Endothelial cell of umbilical vein (primary cell): Measurements from ENCODE around the gene UVSSA. TPM values are rescaled to one million over a fixed set of nuclear protein-coding genes. Genes with fewer than 3 reads are reported as not detected.

Experiments used
- BruUV-seq: library from RNA; stranded (reverse); fragments of 400-500 nt; replicated peaks from 2 replicates; lab custom pipeline; 2021; lab: Mats Ljungman, UMichigan
- CTCF ChIA-PET: fragments of 300-600, 350-600 bp; sonication (Branson Sonifier 250); formaldehyde crosslinking; loops from one replicate; lab custom pipeline; 2021; ENCODE audit warnings: antibody characterized with exemption, inconsistent platforms; lab: Charles Lee
- POLR2A ChIA-PET: fragments of 300-600, 350-600 bp; sonication (Branson Sonifier 250); formaldehyde crosslinking; loops from one replicate; lab custom pipeline; 2021; ENCODE audit warnings: antibody characterized with exemption, inconsistent platforms; lab: Charles Lee
- DNase-seq: peaks from one replicate; pipeline ENCODE4 v3.0.0-alpha.2; 2011; ENCODE audit warnings: low read depth, low spot score
- FAIRE-seq: peaks from 2 replicates; lab custom pipeline; 2011; peaks lifted over from hg19 to GRCh38; lab: Jason Lieb, UNC
- H2AFZ ChIP-seq: 2 replicates; pipeline ENCODE4 v1.6.0; 2012; ENCODE audit warnings: low read depth, low read length, control low read depth, inconsistent platforms
- H3K27ac ChIP-seq: 2 replicates; pipeline ENCODE4 v1.5.1; 2011; ENCODE audit warnings: low read depth, mild to moderate bottlenecking, control low read depth, low read length, moderate library complexity; ENCODE audit not compliant: insufficient read depth
- H3K27me3 ChIP-seq, 2 experiments: 2 replicates each; pipeline versions ENCODE4 v1.6.0 to v1.6.1; 2011; ENCODE audit warnings: low read length in 2 of 2, mixed read lengths in 1 of 2; ENCODE audit not compliant: control insufficient read depth in 2 of 2, insufficient read depth in 2 of 2
- H3K36me3 ChIP-seq, 2 experiments: 2 replicates in 1 of 2; 3 replicates in 1 of 2; pipeline ENCODE4 v1.5.1; 2011; ENCODE audit warnings: low read length in 2 of 2, mild to moderate bottlenecking in 1 of 2, moderate library complexity in 1 of 2; ENCODE audit not compliant: control insufficient read depth in 2 of 2, insufficient read depth in 2 of 2; ENCODE audit errors: extremely low read depth in 1 of 2
- H3K4me1 ChIP-seq: 3 replicates; pipeline ENCODE4 v1.5.1; 2011; ENCODE audit warnings: mild to moderate bottlenecking, low read length; ENCODE audit not compliant: control insufficient read depth, insufficient read depth; ENCODE audit errors: extremely low read depth
- H3K4me2 ChIP-seq: 2 replicates; pipeline ENCODE4 v1.6.1; 2011; ENCODE audit warnings: low read length, control low read depth, mixed read lengths; ENCODE audit not compliant: insufficient read depth
- H3K4me3 ChIP-seq, 3 experiments: fragments of 200-600 bp in 1 of 3; sonication (generic), shearing (Covaris generic) in 1 of 3; replicated peaks in 1 of 3; 2 replicates each; pipeline ENCODE4 v1.5.1; 2011 to 2016; ENCODE audit warnings: control low read depth in 3 of 3, low read length in 3 of 3, mild to moderate bottlenecking in 2 of 3, inconsistent platforms in 1 of 3, low read depth in 1 of 3, moderate library complexity in 1 of 3; ENCODE audit not compliant: insufficient read depth in 1 of 3
- H3K79me2 ChIP-seq: 2 replicates; pipeline ENCODE4 v1.6.0; 2012; ENCODE audit warnings: low read length, inconsistent platforms; ENCODE audit not compliant: control insufficient read depth, insufficient read depth
- H3K9ac ChIP-seq: replicated peaks from 2 replicates; pipeline ENCODE3; 2011; ENCODE audit warnings: low read length, control low read depth; ENCODE audit not compliant: insufficient read depth; ENCODE audit errors: extremely low read depth
- H3K9me1 ChIP-seq: replicated peaks from 3 replicates; pipeline ENCODE4 v1.6.0; 2011; ENCODE audit warnings: mild to moderate bottlenecking, low read length; ENCODE audit not compliant: control insufficient read depth, insufficient read depth; ENCODE audit errors: extremely low read depth
- H3K9me3 ChIP-seq: replicated peaks from 2 replicates; pipeline ENCODE4 v1.5.1; 2012; ENCODE audit warnings: low read length, inconsistent platforms; ENCODE audit not compliant: control insufficient read depth, insufficient read depth
- H4K20me1 ChIP-seq: replicated peaks from 2 replicates; pipeline ENCODE3; 2011; ENCODE audit warnings: mild to moderate bottlenecking, low read length; ENCODE audit not compliant: control insufficient read depth, insufficient read depth; ENCODE audit errors: extremely low read depth
- EZH2 ChIP-seq: IDR thresholded peaks from 2 replicates; pipeline ENCODE4 v1.6.1; 2012; ENCODE audit warnings: borderline replicate concordance, low read depth, mild to moderate bottlenecking, moderate library complexity, low read length, inconsistent platforms; ENCODE audit not compliant: severe bottlenecking
- FOS ChIP-seq: IDR thresholded peaks from 2 replicates; pipeline ENCODE4 v1.6.1; 2011; ENCODE audit warnings: mild to moderate bottlenecking, low read length, moderate library complexity, borderline replicate concordance; ENCODE audit not compliant: insufficient read depth
- GATA2 ChIP-seq: IDR thresholded peaks from 2 replicates; pipeline ENCODE4 v1.7.0; 2011; ENCODE audit warnings: low read depth, mild to moderate bottlenecking, moderate library complexity, mixed read lengths, low read length; ENCODE audit not compliant: insufficient read length, insufficient read depth
- JUN ChIP-seq: IDR thresholded peaks from 2 replicates; pipeline ENCODE4 v1.6.1; 2011; ENCODE audit warnings: borderline replicate concordance, low read depth; ENCODE audit not compliant: insufficient read length, insufficient read depth
- MYC ChIP-seq: IDR thresholded peaks from one replicate; pipeline ENCODE4 v1.6.1; 2011; ENCODE audit warnings: mild to moderate bottlenecking, low read depth, low read length
- POLR2A ChIP-seq: IDR thresholded peaks from 2 replicates; pipeline ENCODE4 v1.6.1; 2012; ENCODE audit warnings: low read depth, mild to moderate bottlenecking, control low read depth, low read length
- POLR2AphosphoS5 ChIP-seq: IDR thresholded peaks from 2 replicates; pipeline ENCODE4 v1.6.1; 2012; ENCODE audit warnings: low read depth, mild to moderate bottlenecking, control low read depth, low read length, moderate library complexity; ENCODE audit not compliant: insufficient read depth
- dilution Hi-C: fragments of 300-500 bp; cut with MboI; formaldehyde crosslinking; loops from one replicate; pipeline ENCODE4 v1.15.0; 2019; ENCODE audit warnings: low sequenced_read_pairs; ENCODE audit not compliant: extremely low pct_ligation_motif_present
- intact Hi-C: fragments of 100-400 bp; cut with micrococcal nuclease; formaldehyde crosslinking; loops from one replicate; pipeline ENCODE4 v1.10.0; 2022
- polyA plus RNA-seq, 4 experiments: library from polyadenylated mRNA; depleted of rRNA in 3 of 4; stranded (reverse) in 3 of 4; unstranded in 1 of 4; fragments of >200 nt; gene quantifications; 2 replicates each; pipeline versions ENCODE4 v1.2.1 to v1.2.3, GENCODE V29; 2011 to 2012; ENCODE audit warnings: missing spikeins in 1 of 4
- total RNA-seq: library from RNA; stranded (reverse); gene quantifications from 2 replicates; pipeline ENCODE4 v1.2.3, GENCODE V29; 2021
- TF ChIP-seq, protein P1 (sequence below), 2 donors: IDR thresholded peaks; 1 replicate in 1 of 2; 2 replicates in 1 of 2; pipeline ENCODE4 v1.5.1; 2011; ENCODE audit warnings: low read length in 2 of 2, mild to moderate bottlenecking in 2 of 2, moderate library complexity in 2 of 2, control low read depth in 1 of 2, inconsistent platforms in 1 of 2, low read depth in 1 of 2; ENCODE audit not compliant: insufficient read depth in 1 of 2; ENCODE audit errors: extremely low read depth in 1 of 2
- TF ChIP-seq, protein P2 (sequence below): IDR thresholded peaks from 2 replicates; pipeline ENCODE4 v1.6.1; 2011; ENCODE audit not compliant: insufficient read depth, insufficient read length

The UVSSA gene
- total and polyA plus RNA-seq, 2 donors (not counting 3 experiments of a cell fraction or from before 2014, with no cell fraction given): 7.1 to 14.9 TPM

DNA sequence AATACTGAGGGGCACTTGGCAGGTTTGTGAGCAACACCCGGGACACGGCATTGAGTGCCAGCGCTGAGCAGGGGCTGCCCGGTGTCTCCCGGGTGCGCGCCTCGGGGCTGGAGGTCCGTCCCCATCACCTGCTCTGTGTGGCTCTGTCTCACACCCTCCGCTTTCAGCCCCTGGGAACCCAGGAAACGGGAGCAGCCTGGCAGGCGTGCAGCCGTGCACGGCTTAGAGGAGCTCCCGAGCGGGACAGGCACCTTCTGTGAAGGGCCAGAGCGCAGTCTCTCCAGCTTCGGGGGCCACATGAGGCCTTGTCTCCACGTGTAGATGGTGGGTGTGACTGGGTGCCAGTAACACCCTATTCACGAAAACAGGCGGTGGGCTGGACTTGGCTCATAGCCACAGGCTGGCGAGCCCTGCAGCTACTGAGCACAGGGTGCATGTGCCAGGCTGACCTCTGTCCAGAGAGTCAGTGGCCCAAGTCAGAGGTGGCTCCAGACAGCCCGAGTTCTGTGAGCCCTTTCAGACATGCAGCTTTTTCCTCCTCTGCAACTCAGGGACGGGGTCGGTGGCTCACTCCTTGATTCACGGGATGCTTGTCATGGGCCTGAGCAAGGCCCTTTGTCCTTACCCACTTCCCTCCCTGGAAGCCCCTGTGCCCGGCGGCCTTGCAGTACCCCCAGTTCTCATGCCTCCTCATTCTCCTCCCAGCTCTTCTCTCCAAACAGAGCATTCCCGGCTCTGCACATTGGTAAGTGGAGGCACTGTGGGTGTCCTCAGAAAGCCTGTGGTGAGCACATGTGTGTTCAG lies 23.5 kb downstream of the UVSSA start:
- no TSS peak for BruUV-seq
- Histone ChIP-seq H3K9ac (no peak overlapping the region), H3K9me1 (no peaks in the 10 kb centered on the region), H2AFZ (no peak overlapping the region), H3K4me3 (no peak overlapping the region), H3K4me2 (no peak overlapping the region), H3K36me3 (no peaks in the 10 kb centered on the region), H3K27ac (no peak overlapping the region), H3K4me1 (no peaks in the 10 kb centered on the region), H3K79me2 (no peaks in the 10 kb centered on the region), H3K27me3 (no peaks in the 10 kb centered on the region), H3K9me3 (no peaks in the 10 kb centered on the region), H4K20me1 (no peaks in the 10 kb centered on the region)
- DNase-seq (no peak), FAIRE-seq (no peak)
- ChIA-PET POLR2A (no interaction called here), CTCF (no interaction called here)
- intact Hi-C loops (no loop called here), dilution Hi-C loops (no loop called here)
- no peak for TF ChIP-seq GATA2
- TF ChIP-seq POLR2A: no peak
- no peak for TF ChIP-seq EZH2
- TF ChIP-seq POLR2AphosphoS5: no peak
- TF ChIP-seq, protein P1, sequence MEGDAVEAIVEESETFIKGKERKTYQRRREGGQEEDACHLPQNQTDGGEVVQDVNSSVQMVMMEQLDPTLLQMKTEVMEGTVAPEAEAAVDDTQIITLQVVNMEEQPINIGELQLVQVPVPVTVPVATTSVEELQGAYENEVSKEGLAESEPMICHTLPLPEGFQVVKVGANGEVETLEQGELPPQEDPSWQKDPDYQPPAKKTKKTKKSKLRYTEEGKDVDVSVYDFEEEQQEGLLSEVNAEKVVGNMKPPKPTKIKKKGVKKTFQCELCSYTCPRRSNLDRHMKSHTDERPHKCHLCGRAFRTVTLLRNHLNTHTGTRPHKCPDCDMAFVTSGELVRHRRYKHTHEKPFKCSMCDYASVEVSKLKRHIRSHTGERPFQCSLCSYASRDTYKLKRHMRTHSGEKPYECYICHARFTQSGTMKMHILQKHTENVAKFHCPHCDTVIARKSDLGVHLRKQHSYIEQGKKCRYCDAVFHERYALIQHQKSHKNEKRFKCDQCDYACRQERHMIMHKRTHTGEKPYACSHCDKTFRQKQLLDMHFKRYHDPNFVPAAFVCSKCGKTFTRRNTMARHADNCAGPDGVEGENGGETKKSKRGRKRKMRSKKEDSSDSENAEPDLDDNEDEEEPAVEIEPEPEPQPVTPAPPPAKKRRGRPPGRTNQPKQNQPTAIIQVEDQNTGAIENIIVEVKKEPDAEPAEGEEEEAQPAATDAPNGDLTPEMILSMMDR (IDR thresholded peaks at IDR 0.05; ENCODE audit: extremely low read depth in 1 of 2, insufficient read depth in 1 of 2, low read depth in 1 of 2, low read length in 2 of 2): no peak
- TF ChIP-seq FOS: no peak
- no peak for TF ChIP-seq MYC
- TF ChIP-seq JUN: no peak
- TF ChIP-seq, protein P2, sequence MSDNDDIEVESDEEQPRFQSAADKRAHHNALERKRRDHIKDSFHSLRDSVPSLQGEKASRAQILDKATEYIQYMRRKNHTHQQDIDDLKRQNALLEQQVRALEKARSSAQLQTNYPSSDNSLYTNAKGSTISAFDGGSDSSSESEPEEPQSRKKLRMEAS: no peak
